Mesenchymal stem cell (in vitro differentiated cells and primary cell): Measurements from ENCODE around the gene SPECC1L.

Source experiments
- DNase-seq: peaks from one replicate; pipeline ENCODE4 v3.0.0-alpha.2; 2013
- H2AFZ ChIP-seq: one replicate; pipeline ENCODE4 v1.6.1; 2013; ENCODE audit warnings: low read depth, mild to moderate bottlenecking, control low read depth, inconsistent platforms, low read length, moderate library complexity
- H2AK5ac ChIP-seq: 2 replicates; pipeline ENCODE4 v1.6.1; 2013; ENCODE audit warnings: low read length, moderate library complexity, mild to moderate bottlenecking, inconsistent platforms; ENCODE audit not compliant: severe bottlenecking
- H2BK120ac ChIP-seq: one replicate; pipeline ENCODE4 v1.6.1; 2013; ENCODE audit warnings: low read depth, mild to moderate bottlenecking, inconsistent platforms, low read length, moderate library complexity
- H2BK12ac ChIP-seq, 2 experiments: one replicate each; pipeline ENCODE4 v1.6.1; 2013; ENCODE audit warnings: inconsistent platforms in 2 of 2, low read length in 2 of 2, mild to moderate bottlenecking in 2 of 2, moderate library complexity in 2 of 2, control low read depth in 1 of 2
- H2BK15ac ChIP-seq: one replicate; pipeline ENCODE4 v1.6.1; 2013; ENCODE audit warnings: mild to moderate bottlenecking, low read depth, inconsistent platforms; ENCODE audit not compliant: poor library complexity, severe bottlenecking
- H2BK5ac ChIP-seq: 2 replicates; pipeline ENCODE4 v1.6.1; 2013; ENCODE audit warnings: low read depth, mild to moderate bottlenecking, low read length, control low read depth, inconsistent platforms; ENCODE audit not compliant: poor library complexity, severe bottlenecking
- H3K14ac ChIP-seq, 2 experiments: one replicate each; pipeline ENCODE4 v1.6.1; 2013; ENCODE audit warnings: inconsistent platforms in 2 of 2, low read length in 2 of 2, control low read depth in 1 of 2, mild to moderate bottlenecking in 1 of 2, moderate library complexity in 1 of 2
- H3K18ac ChIP-seq, 2 experiments: one replicate each; pipeline ENCODE4 v1.6.1; 2013; ENCODE audit warnings: inconsistent platforms in 2 of 2, low read length in 2 of 2, control low read depth in 1 of 2, low read depth in 1 of 2, mild to moderate bottlenecking in 1 of 2
- H3K23ac ChIP-seq, 2 experiments: one replicate each; pipeline ENCODE4 v1.6.1; 2013; ENCODE audit warnings: inconsistent platforms in 2 of 2, low read length in 2 of 2, mild to moderate bottlenecking in 2 of 2, moderate library complexity in 2 of 2, control low read depth in 1 of 2
- H3K27ac ChIP-seq: 2 replicates; pipeline ENCODE4 v1.5.1; 2013; ENCODE audit warnings: mild to moderate bottlenecking, moderate library complexity, low read length, control low read depth, inconsistent platforms; ENCODE audit not compliant: poor library complexity, severe bottlenecking
- H3K27me3 ChIP-seq, 2 experiments: 2 replicates each; pipeline versions ENCODE4 v1.6.1 to v1.7.0; 2013; ENCODE audit warnings: low read length in 2 of 2, mild to moderate bottlenecking in 2 of 2, moderate library complexity in 2 of 2, control low read depth in 1 of 2, inconsistent platforms in 1 of 2; ENCODE audit not compliant: control insufficient read depth in 1 of 2, insufficient read depth in 1 of 2
- H3K36me3 ChIP-seq, 2 experiments: 2 replicates each; pipeline versions ENCODE4 v1.6.1 to v1.7.0; 2013; ENCODE audit warnings: low read length in 2 of 2, control low read depth in 1 of 2, inconsistent platforms in 1 of 2, low read depth in 1 of 2, mild to moderate bottlenecking in 1 of 2; ENCODE audit not compliant: insufficient read depth in 2 of 2, control insufficient read depth in 1 of 2
- H3K4ac ChIP-seq, 2 experiments: one replicate each; pipeline ENCODE4 v1.6.1; 2013; ENCODE audit warnings: inconsistent platforms in 2 of 2, low read length in 2 of 2, mild to moderate bottlenecking in 2 of 2, moderate library complexity in 2 of 2, control low read depth in 1 of 2, low read depth in 1 of 2
- H3K4me1 ChIP-seq: 2 replicates; pipeline ENCODE4 v1.6.1; 2013; ENCODE audit warnings: low read depth, low read length, control low read depth; ENCODE audit not compliant: control insufficient read depth, insufficient read depth
- H3K4me2 ChIP-seq: 2 replicates; pipeline ENCODE4 v1.6.1; 2013; ENCODE audit warnings: low read length, mild to moderate bottlenecking, inconsistent platforms; ENCODE audit not compliant: poor library complexity, severe bottlenecking
- H3K4me3 ChIP-seq, 2 experiments: 2 replicates each; pipeline versions ENCODE4 v1.5.1 to v1.7.0; 2013; ENCODE audit warnings: low read length in 2 of 2, mild to moderate bottlenecking in 2 of 2, control low read depth in 1 of 2, low read depth in 1 of 2; ENCODE audit not compliant: insufficient read depth in 1 of 2
- H3K79me1 ChIP-seq: replicated peaks from 2 replicates; pipeline ENCODE4 v1.6.1; 2013; ENCODE audit warnings: mild to moderate bottlenecking, control low read depth, low read length, inconsistent platforms; ENCODE audit not compliant: poor library complexity, severe bottlenecking
- H3K9ac ChIP-seq: 2 replicates; pipeline ENCODE4 v1.7.0; 2013; ENCODE audit warnings: mild to moderate bottlenecking, low read length, moderate library complexity
- H3K9me3 ChIP-seq: 2 replicates; pipeline ENCODE4 v1.7.0; 2013; ENCODE audit warnings: mild to moderate bottlenecking, low read length; ENCODE audit not compliant: control insufficient read depth
- H4K8ac ChIP-seq: one replicate; pipeline ENCODE4 v1.6.1; 2013; ENCODE audit warnings: inconsistent platforms, mild to moderate bottlenecking, low read length, moderate library complexity
- H4K91ac ChIP-seq: one replicate; pipeline ENCODE4 v1.6.1; 2013; ENCODE audit warnings: mild to moderate bottlenecking, low read length, inconsistent platforms
- WGBS: methylation state at CpG from one replicate; pipeline ENCODE4 v1.1.7; 2013; ENCODE audit warnings: mixed read lengths; 5-methylcytosine and 5-hydroxymethylcytosine counted together

The SPECC1L gene

GRCh38 chr22:24406322-24407277 is 136.0 kb downstream of the SPECC1L start:
- Histone ChIP-seq H3K4me3 (no peak overlapping the region), H3K27ac (no peak overlapping the region), H3K4me2 (no peak overlapping the region), H4K91ac (peak overlapping the region; percentile 72), H3K9ac (no peak overlapping the region), H2BK5ac (no peak overlapping the region), H3K14ac (peak overlapping the region in 1 of 2 experiments; percentile 48), H2BK15ac (no peak overlapping the region), H3K36me3 (peaks cover 45 to 49% of the 10 kb centered on the region in 2 experiments), H3K4me1 (peaks cover 45% of the 10 kb centered on the region), H3K79me1 (peaks cover 41% of the 10 kb centered on the region), H2AFZ (no peak overlapping the region), H4K8ac (peak overlapping the region; percentile 57), H3K4ac (no peak overlapping the region), H3K27me3 (no peaks in the 10 kb centered on the region), H2AK5ac (no peak overlapping the region), H2BK12ac (peak overlapping the region; percentile 46 to 81), H2BK120ac (no peak overlapping the region), H3K18ac (peak overlapping the region; percentile 81 to 92), H3K23ac (peak overlapping the region in 1 of 2 experiments; percentile 27), H3K9me3 (no peaks in the 10 kb centered on the region)
- WGBS = 75% methylated on average over 17 of the region's 19 CpGs
- DNase-seq = no peak

- Histone ChIP-seq H2BK5ac (no peak overlapping the region), H4K8ac (peak overlapping the region; percentile 73), H3K9me3 (no peaks in the 10 kb centered on the region), H2AFZ (no peak overlapping the region), H3K4me1 (peaks cover 41% of the 10 kb centered on the region), H3K79me1 (peaks cover 43% of the 10 kb centered on the region), H3K36me3 (peaks cover 48 to 54% of the 10 kb centered on the region in 2 experiments), H2BK120ac (peak overlapping the region; percentile 56), H3K18ac (peak overlapping the region; percentile 81 to 92), H3K4ac (peak overlapping the region in 1 of 2 experiments; percentile 54), H3K4me3 (no peak overlapping the region), H4K91ac (no peak overlapping the region), H3K23ac (no peak overlapping the region), H2BK15ac (no peak overlapping the region), H3K27ac (peak overlapping the region; percentile 13), H3K27me3 (no peaks in the 10 kb centered on the region), H2BK12ac (peak overlapping the region in 1 of 2 experiments; percentile 79), H3K9ac (no peak overlapping the region), H3K14ac (peak overlapping the region in 1 of 2 experiments; percentile 63), H2AK5ac (no peak overlapping the region), H3K4me2 (peak overlapping the region; percentile 25)
- DNase-seq = peak; percentile 46
- 17% methylated on average over 15 of the region's 15 CpGs for WGBS
These were observed 136.6 kb downstream of the SPECC1L start for GRCh38 chr22:24407278-24407665.

DNA sequence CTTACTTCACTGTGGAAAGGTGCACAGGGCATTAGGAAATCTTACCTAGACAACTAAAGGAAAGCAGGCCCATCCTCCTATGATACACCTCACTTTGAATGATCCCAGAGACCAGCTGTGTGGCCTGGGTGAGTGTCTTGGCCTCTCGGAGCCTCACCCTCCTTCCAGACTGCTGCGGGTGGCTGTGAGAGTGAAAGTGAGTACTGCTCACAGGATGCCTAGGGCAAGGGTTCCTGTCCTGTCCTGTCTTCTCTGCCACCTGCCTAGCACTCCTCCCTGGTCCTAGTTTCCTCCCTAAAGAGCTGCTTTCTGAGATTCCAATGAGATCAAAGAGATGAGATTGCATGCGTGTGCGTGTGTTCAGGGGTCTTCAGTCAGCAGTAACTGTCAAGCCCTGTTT is 137.3 kb downstream of the SPECC1L start:
- no peak overlapping the region for H2BK15ac ChIP-seq
- H3K4me1 ChIP-seq = peaks cover 37% of the 10 kb centered on the region
- DNase-seq = no peak
- no peak overlapping the region for H2AFZ ChIP-seq
- no peaks in the 10 kb centered on the region for H3K9me3 ChIP-seq
- H3K79me1 ChIP-seq = peaks cover 43% of the 10 kb centered on the region
- no peak overlapping the region for H3K4me3 ChIP-seq
- peak overlapping the region; percentile 53 for H4K8ac ChIP-seq
- no peaks in the 10 kb centered on the region for H3K27me3 ChIP-seq
- H3K27ac ChIP-seq = no peak overlapping the region
- H3K36me3 ChIP-seq = peaks cover 53 to 61% of the 10 kb centered on the region in 2 experiments
- peak overlapping the region; percentile 3 for H4K91ac ChIP-seq
- no peak overlapping the region for H3K4ac ChIP-seq
- H2BK5ac ChIP-seq = no peak overlapping the region
- no peak overlapping the region for H3K4me2 ChIP-seq
- peak overlapping the region; percentile 4 to 42 for H2BK12ac ChIP-seq
- no peak overlapping the region for H3K9ac ChIP-seq
- H3K14ac ChIP-seq = peak overlapping the region in 1 of 2 experiments; percentile 3
- no peak overlapping the region for H2BK120ac ChIP-seq
- H3K23ac ChIP-seq = no peak overlapping the region
- H2AK5ac ChIP-seq = no peak overlapping the region
- 83% methylated on average over 4 of the region's 4 CpGs for WGBS
- H3K18ac ChIP-seq = peak overlapping the region; percentile 80 to 81

- Histone ChIP-seq H3K18ac (peak overlapping the region; percentile 69 to 80), H3K36me3 (peaks cover 59 to 68% of the 10 kb centered on the region in 2 experiments), H2AK5ac (no peak overlapping the region), H4K8ac (peak overlapping the region; percentile 89), H2BK15ac (no peak overlapping the region), H3K4ac (peak overlapping the region; percentile 37 to 75), H3K27ac (no peak overlapping the region), H2BK5ac (no peak overlapping the region), H4K91ac (peak overlapping the region; percentile 81), H2BK12ac (peak overlapping the region; percentile 49 to 75), H3K23ac (no peak overlapping the region), H3K9ac (no peak overlapping the region), H2BK120ac (no peak overlapping the region), H3K9me3 (no peaks in the 10 kb centered on the region), H3K4me2 (no peak overlapping the region), H3K4me3 (no peak overlapping the region), H2AFZ (no peak overlapping the region), H3K79me1 (peaks cover 46% of the 10 kb centered on the region), H3K27me3 (no peaks in the 10 kb centered on the region), H3K4me1 (peaks cover 35% of the 10 kb centered on the region), H3K14ac (peak overlapping the region in 1 of 2 experiments; percentile 85)
- WGBS = 91% methylated on average over 7 of the region's 7 CpGs
- DNase-seq = no peak
These were observed 138.0 kb downstream of the SPECC1L start for GRCh38 chr22:24408630-24409029.
